H1 (cell line): ENCODE data around the gene NAPG.
"Not testable (repeated sequence)": the region's sequence is repeated elsewhere in the genome, so short reads cannot be mapped to it uniquely, and the experiment has no call there.

Source experiments
- CBX5 ChIP-seq: fragments of 300-800, 300-1000 bp; sonication (generic); IDR thresholded peaks from 2 replicates; pipeline ENCODE4 v1.7.1; 2016; ENCODE audit warnings: antibody characterized with exemption, low read length, low read depth
- CHD2 ChIP-seq: IDR thresholded peaks from 2 replicates; pipeline ENCODE4 v1.6.1; 2012; ENCODE audit warnings: low read length, improper control_type of control experiment
- JUND ChIP-seq: IDR thresholded peaks from 2 replicates; pipeline ENCODE4 v1.6.1; 2011; ENCODE audit warnings: mild to moderate bottlenecking, improper control_type of control experiment, low read length
- POLR2AphosphoS5 ChIP-seq: IDR thresholded peaks from 2 replicates; pipeline ENCODE4 v1.6.1; 2011; ENCODE audit warnings: low read depth, low read length
- SIN3A ChIP-seq, 2 experiments: IDR thresholded peaks in 1 of 2; conservative IDR thresholded peaks in 1 of 2; 2 replicates each; pipeline ENCODE4 v1.6.1; 2011 to 2012; ENCODE audit warnings: low read length in 2 of 2, improper control_type of control experiment in 1 of 2, low read depth in 1 of 2, mild to moderate bottlenecking in 1 of 2
- YY1 ChIP-seq: IDR thresholded peaks from 2 replicates; pipeline ENCODE4 v1.6.1; 2011; ENCODE audit warnings: low read depth, mild to moderate bottlenecking, low read length
- TF ChIP-seq, protein P1 (sequence below), 3 experiments: IDR thresholded peaks; 1 replicate in 2 of 3; 2 replicates in 1 of 3; pipeline versions ENCODE4 v1.5.1 to v1.6.1; 2011; ENCODE audit warnings: low read length in 3 of 3, mild to moderate bottlenecking in 3 of 3, inconsistent platforms in 2 of 3, low read depth in 1 of 3, moderate library complexity in 1 of 3; ENCODE audit not compliant: insufficient read depth in 1 of 3; ENCODE audit errors: control extremely low read depth in 1 of 3

DNA sequence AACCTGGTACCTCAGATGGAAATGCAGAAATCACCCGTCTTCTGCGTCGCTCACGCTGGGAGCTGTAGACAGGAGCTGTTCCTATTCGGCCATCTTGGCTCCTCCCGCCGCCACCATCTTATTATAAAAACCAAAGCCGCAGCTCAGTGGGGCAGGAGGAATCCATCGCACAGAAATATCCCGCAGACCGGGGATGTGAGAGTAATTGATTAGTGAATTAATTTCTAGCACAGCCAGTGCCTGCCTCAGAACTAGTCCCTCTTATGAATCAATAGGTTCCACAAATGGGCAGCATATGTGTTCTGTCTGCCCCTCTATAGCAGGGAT lies 52.7 kb downstream of the NAPG start:
- TF ChIP-seq, protein P1, sequence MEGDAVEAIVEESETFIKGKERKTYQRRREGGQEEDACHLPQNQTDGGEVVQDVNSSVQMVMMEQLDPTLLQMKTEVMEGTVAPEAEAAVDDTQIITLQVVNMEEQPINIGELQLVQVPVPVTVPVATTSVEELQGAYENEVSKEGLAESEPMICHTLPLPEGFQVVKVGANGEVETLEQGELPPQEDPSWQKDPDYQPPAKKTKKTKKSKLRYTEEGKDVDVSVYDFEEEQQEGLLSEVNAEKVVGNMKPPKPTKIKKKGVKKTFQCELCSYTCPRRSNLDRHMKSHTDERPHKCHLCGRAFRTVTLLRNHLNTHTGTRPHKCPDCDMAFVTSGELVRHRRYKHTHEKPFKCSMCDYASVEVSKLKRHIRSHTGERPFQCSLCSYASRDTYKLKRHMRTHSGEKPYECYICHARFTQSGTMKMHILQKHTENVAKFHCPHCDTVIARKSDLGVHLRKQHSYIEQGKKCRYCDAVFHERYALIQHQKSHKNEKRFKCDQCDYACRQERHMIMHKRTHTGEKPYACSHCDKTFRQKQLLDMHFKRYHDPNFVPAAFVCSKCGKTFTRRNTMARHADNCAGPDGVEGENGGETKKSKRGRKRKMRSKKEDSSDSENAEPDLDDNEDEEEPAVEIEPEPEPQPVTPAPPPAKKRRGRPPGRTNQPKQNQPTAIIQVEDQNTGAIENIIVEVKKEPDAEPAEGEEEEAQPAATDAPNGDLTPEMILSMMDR (IDR thresholded peaks at IDR 0.05; ENCODE audit: control extremely low read depth in 1 of 3, insufficient read depth in 1 of 3, low read depth in 1 of 3, low read length in 3 of 3) = not testable (repeated sequence)
- TF ChIP-seq YY1; JUND; SIN3A (conservative IDR thresholded peaks at IDR 0.05 in 1 of 2, IDR thresholded peaks at IDR 0.05 in 1 of 2; ENCODE audit: low read depth in 1 of 2, low read length in 2 of 2); CHD2; CBX5; POLR2AphosphoS5: not testable (repeated sequence)
